Omental fat pad (tissue), 4 donors: ENCODE results near the gene RAPGEF6. TPM values are rescaled to one million over a fixed set of nuclear protein-coding genes. Genes with fewer than 3 reads are reported as not detected.

Source experiments
- ATAC-seq: fragments of 150-250 bp; one replicate; pipeline ENCODE4 v1.9.1; 2016; ENCODE audit warnings: mild to moderate bottlenecking, moderate library complexity; ENCODE audit not compliant: low FRiP score
- DNase-seq: peaks from one replicate; pipeline ENCODE4 v3.0.0-alpha.2; 2019; ENCODE audit warnings: low spot score
- total RNA-seq, 4 donors: library from RNA; depleted of rRNA; stranded (reverse); fragments of >200 nt; gene quantifications; one replicate each; pipeline ENCODE4 v1.1.0, GENCODE V29; 2016
- TF ChIP-seq, protein P1 (sequence below), 3 donors: fragments of 450-650 bp; IDR thresholded peaks; one replicate each; pipeline ENCODE4 v1.5.1; 2016 to 2017; ENCODE audit warnings: antibody characterized with exemption in 3 of 3, mild to moderate bottlenecking in 3 of 3, moderate library complexity in 2 of 3

RAPGEF6 gene
- total RNA-seq, 4 donors from 2014 or later = 14.7 to 31.5 (median 24.2) TPM

DNA sequence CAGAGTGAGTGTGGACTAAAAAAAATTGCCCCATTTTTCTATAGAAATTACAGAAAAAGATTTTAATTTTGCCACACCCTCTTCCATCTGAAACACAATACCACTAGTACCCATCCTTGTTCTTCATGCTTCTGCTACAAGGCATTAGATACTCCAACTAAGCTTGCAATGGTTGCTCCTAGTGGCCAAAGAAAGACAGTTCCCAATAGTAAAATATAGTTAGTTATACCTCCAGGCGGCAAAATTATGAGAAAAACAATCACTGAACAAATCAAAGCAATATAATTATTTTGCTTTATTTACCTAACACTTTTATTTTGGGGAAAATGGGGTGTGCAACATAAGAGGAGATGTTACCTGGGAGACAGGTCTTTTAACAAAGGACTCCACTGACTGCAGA lies 101.2 kb downstream of the RAPGEF6 start:
- ATAC-seq (no peak), DNase-seq (no peak)
- TF ChIP-seq, protein P1, sequence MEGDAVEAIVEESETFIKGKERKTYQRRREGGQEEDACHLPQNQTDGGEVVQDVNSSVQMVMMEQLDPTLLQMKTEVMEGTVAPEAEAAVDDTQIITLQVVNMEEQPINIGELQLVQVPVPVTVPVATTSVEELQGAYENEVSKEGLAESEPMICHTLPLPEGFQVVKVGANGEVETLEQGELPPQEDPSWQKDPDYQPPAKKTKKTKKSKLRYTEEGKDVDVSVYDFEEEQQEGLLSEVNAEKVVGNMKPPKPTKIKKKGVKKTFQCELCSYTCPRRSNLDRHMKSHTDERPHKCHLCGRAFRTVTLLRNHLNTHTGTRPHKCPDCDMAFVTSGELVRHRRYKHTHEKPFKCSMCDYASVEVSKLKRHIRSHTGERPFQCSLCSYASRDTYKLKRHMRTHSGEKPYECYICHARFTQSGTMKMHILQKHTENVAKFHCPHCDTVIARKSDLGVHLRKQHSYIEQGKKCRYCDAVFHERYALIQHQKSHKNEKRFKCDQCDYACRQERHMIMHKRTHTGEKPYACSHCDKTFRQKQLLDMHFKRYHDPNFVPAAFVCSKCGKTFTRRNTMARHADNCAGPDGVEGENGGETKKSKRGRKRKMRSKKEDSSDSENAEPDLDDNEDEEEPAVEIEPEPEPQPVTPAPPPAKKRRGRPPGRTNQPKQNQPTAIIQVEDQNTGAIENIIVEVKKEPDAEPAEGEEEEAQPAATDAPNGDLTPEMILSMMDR (IDR thresholded peaks at IDR 0.05) = no peak

DNA sequence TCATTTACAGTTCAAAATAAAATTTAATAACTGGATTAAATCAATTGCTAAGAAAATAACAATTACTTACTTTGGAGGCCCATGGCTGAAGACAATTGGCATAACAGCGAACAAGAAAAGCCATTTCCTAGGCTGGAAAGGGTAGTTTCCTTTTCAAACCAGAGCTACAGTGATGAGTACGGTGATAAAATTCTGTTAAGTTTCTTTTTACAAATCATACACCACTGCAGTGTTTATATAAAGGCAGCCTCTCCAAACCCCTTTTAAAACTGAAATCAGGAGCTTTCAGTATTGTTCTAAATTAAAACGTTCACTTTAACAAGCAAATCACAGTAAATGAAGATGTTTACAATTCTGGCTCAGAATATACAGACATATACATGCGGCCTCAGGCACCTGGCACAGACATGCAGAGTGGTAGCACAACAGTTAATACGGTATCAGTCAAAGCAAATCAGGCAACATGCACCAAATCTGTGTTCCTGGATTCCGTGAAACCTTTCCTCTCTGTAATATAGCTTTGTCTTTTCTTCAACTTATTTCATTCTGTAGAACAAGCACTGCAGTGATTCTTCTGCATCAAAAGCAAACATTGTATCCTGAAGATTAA lies 102.9 kb downstream of the RAPGEF6 start:
- DNase-seq (no peak), ATAC-seq (no peak)
- TF ChIP-seq, protein P1 (IDR thresholded peaks at IDR 0.05) = no peak

DNA sequence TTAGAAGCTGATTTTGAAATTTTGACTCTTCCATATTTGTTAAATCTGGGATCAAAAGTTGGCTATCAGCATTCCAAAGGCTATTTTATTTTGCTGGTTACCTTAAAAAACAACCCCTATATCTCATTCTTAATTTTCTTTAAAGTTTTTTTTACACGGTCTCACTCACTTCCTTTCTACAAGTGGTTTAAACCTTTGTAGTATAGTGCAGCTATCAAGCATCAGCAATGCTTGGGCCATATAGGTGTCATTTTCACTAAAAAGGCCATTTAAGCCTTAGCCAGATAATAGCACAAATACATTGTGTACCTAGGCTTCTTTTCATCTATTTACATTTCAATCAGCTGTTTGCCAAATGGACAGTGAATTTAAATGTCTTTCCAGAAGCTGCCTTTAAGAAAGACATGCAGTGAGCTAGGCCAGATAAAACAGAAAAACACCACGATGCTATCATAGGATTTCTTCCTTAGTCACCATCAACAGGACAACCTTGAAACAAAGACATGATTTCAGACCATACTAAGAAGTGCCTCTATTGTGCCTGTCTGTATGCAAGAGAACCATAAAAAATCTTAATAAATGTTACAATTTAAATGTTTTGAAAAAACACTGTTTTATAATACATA lies 104.2 kb downstream of the RAPGEF6 start:
- TF ChIP-seq, protein P1 (IDR thresholded peaks at IDR 0.05) = no peak
- ATAC-seq (no peak), DNase-seq (no peak)

DNA sequence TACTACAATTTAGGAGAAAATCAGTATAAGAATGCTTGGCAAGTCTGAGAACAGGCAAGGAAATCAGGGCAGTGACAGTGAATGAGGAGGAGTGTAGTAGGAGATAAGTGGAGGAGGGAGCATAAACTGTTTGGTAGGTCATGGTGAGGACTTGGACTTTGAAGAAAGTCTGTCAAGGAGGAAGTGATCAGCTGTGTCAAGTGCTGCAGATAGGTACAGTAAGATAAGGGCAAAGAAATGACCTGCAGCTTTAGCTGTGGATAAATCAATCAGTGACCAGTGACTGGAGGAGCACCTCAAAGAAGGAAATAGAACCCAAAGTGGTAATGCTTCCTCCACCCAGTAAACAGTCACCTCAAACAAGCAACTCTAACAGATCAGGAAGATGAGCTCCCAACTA lies 106.3 kb downstream of the RAPGEF6 start:
- ATAC-seq (no peak), DNase-seq (no peak)
- TF ChIP-seq, protein P1 (IDR thresholded peaks at IDR 0.05) = no peak

DNA sequence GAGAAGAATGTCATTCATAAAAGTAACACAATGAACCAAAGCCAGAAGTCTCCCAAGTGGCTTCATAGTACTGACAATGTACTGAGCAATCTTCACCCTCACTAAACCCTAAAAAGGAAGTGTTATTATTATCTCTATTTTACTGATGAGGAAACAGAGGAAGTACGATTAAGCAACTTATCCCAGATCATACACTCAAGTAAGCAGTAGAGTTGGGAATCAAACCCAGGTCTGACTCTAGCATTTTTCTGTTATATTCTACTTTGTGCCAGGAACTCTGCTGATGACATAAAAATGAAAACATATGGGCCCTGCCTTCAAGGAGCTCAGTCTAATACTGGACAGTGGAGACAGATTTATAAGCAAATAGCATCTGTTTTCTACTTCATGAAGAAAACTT lies 109.2 kb downstream of the RAPGEF6 start:
- ATAC-seq = no peak
- no peak for DNase-seq

DNA sequence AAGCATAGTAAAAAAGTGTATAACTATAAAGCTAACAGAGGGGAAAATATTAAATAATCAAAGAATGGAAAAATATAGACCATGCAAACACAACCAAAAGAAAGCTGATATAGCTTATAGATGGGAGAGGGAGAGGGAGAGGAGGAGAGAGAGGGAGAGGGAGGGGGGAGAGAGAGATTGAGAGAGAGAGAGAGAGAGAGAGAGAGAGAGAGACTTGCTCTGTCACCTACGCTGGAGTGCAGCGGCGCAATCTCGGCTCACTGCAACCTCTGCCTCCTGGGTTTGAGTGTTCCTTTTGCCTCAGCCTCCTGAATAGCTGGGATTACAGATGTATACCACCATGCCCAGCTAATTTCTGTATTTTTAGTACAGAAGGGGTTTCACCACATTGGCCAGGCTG lies 110.6 kb downstream of the RAPGEF6 start:
- TF ChIP-seq, protein P1 (IDR thresholded peaks at IDR 0.05) = no peak
- ATAC-seq (no peak), DNase-seq (no peak)

More for the DNA sequence above, 109.2 kb downstream of the RAPGEF6 start:
- TF ChIP-seq, protein P1 (IDR thresholded peaks at IDR 0.05) = no peak
